Raji (cell line): ENCODE measurements around the gene ARNT2.

ENCODE experiments used
- POLR2A ChIP-seq: IDR thresholded peaks from 2 replicates; pipeline ENCODE4 v1.6.1; 2011; ENCODE audit warnings: low read depth, low read length, control low read depth; ENCODE audit not compliant: insufficient read depth

The ARNT2 gene

DNA sequence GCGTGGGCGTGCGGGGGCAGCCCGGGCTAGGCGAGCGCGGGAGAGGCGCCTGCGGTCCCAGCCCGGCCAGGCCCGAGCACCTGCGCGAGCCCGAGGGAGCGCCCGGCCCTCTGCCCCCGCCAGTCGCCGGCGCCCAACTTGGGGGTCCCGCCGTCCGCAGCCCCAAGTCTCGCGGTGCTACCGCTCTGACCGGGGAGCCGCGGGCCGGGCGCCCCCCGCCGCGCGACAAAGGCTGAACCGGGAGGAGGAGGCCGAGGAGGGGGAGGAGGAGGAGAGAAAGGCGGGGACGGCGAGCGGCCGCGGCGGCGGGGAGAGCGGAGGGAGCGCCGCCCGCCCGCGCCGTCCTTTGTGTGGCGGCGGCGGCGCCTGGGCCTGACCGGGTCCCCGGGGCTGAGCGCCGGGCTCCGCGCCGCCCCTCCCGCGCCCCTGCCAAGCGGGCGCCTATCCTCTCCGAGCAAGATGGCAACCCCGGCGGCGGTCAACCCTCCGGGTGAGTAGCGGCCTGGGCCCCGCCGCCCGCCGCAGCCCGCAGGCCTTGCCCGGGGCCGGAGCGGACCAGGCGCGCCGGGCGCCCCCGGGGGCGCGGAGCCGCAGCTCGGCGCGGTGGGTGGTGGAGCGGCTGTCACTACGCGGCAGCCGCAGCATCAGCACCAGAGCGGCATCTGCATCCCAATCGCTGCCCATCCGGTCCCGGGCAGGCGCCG is at the start of gene ARNT2:
TSS of gene ARNT2 (plus strand) at position 326 of the 704 bp plus-strand sequence. CDS start at position 460, 134 bp downstream.
- TF ChIP-seq POLR2A, result no peak

DNA sequence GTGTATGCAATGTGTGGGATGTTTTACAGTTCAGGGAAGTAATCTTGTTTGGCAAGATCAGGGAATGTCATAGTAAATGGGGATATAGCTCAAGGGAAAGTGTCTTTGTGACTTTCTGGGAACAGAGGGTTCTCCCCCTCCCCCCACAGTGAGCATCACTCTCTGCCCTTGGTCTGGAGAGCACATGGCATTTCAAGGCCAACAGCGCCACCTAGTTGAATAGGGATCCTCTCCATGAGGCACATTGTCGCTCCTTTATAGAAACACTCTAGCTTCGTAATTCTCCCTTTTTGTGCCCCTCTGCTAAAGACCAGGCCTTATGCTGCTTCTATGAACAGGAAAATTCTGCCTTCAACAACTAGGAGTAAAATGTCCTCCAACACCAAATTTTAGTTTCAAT is 37.1 kb upstream of the ARNT2 start:
- no peak for TF ChIP-seq POLR2A

DNA sequence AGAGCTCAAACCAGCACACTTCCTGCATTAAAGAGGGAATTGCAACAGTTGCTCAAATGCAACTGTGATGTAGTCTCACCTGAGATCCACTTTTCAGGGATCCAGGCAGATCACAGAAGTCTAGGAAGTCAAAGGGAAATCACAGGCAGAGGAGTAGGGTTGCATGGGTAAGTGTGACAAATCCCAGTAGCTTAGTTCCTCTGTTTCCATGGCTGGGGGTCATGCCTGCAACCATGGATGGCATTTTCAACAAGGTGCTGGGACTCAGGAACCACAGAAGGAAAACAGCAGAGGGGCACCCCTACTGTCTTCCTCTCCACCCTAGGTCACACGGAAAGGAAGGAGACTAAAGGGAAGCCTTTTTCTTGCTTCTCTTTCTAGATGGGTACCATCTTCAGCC is 36.5 kb upstream of the ARNT2 start:
- no peak for TF ChIP-seq POLR2A

DNA sequence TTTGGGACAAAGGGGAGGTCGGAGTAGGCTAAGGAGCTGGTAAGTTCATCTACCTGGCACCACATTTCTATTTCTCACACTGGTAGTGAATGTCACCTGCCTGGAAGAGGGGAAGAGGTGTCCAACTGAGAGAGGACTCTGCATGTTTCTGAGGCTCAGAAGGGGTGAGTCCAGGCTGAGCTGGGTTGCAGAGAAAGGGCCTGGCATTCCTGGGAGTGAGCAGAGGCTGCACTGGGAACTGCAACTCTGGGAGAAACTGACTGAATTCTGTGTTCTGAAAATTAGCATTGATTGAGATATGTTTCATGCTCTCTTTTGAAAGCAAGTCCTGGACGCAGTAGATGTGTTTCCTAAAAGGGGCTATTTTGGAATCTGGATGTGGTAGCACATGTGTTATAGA is 32.3 kb upstream of the ARNT2 start:
- no peak for TF ChIP-seq POLR2A

DNA sequence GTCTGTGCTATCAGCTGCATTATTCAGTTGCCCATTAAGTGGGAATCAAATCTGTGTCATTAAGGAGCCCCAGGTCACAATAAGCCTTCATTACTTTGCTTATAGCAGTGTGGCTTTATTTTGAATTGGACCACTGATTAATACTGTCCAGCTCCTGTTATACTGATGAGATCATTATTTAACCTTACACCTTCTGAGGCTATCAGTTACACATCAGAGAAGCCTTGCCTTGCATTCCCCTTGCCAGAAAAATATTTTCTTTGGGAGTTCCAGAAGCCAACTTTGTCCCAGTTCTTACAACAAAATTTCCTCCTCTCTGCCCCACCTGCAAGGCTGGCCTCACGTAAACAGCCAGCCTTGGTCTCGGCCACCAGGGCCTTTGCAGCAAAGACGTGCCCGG is 29.7 kb upstream of the ARNT2 start:
- no peak for TF ChIP-seq POLR2A

DNA sequence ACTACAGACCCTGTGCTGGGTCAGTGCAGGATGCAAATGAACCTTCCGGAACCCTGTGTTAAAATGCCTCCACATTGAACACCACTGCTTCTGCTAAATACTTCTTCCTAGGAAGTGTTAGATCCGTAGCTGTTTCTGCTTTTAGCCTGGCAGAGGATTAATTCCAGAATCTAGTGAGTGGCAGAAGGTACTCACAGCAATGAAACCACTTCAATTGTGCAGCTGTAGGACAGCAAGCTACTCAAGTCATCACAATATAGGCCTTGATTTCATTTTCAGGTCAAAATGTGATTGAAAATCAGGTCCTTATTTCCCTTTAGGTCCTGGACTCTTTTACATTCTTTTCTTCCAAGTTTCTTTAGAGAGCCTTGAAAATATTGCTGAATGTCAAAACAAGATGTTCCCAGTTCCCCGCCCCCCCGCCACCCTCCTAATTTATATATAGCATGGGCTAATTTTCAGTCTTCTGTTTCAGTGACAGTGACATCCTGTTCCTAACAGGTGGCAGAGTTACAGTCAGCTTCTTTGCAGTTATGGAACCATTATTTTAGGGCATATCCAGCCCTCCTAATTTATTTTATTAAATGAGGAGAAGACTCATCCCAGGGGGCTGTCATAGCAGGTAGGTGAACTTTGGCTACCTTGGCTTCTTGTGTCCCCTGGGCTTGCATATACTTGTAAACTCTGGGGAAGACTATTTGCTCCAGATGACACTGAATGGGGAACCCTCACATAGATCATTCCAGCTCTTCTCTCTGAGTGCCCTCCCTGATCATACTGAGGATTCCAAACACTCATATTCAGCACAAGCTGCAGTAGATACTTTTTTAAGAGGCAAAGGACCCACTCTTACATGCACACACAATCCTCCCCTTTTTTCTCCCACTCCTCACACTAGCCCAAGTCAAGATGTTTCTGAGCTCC is 28.0 kb upstream of the ARNT2 start:
- no peak for TF ChIP-seq POLR2A

DNA sequence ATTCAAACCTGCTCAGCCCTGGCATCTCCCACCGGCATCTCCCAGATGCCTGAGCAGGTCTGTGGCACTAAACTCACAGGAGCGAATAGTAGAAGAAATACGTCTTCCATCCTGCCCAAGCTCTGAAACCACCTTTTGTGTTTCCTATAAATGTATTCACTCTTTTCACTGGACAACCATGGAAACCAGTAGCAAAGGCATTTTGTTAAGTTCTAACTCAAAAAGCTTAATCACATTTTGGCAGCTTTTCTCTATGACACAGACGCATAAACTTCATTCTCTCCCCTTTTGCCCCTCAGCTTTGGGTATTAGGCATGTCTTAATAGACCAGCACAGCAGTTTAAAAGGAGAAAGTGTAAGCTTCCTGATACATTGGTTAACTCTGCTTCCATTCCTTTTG is 24.5 kb upstream of the ARNT2 start:
- no peak for TF ChIP-seq POLR2A

DNA sequence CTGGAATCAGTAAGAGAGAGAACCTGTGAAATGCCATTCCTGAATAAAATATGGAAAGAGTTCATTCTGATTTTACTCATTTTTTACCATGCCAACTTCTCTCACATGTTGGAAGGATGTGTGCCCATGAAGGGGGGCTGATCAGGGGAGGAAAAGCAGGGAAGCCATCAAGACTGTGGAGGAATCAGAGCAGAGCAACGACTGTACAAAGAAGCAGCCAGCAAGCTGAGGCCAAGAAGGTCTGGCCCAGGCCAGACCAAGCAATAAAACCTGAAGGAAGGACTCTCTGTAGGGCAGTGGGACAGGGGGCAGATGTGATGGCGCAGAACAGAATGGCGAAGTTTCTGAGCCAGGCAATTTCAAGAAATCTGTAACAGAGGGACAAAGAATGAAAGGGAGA is 24.0 kb upstream of the ARNT2 start:
- TF ChIP-seq POLR2A, result no peak

DNA sequence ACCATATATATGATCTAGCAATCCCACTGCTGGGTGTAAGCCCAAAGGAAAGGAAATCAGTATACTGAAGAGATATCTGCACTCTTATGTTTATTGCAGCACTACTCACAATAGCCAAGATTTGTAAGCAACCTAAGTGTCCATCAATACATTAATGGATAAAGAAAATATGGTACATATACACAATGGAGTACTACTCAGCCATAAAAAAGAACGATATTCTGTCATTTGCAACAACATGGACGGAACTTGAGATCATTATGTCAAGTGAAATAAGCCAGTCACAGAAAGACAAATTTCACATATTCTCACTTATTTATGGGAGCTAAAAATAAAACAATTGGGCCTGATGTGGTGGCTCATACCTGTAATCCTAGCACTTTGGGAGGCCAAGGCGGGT is 21.9 kb upstream of the ARNT2 start:
- no peak for TF ChIP-seq POLR2A

DNA sequence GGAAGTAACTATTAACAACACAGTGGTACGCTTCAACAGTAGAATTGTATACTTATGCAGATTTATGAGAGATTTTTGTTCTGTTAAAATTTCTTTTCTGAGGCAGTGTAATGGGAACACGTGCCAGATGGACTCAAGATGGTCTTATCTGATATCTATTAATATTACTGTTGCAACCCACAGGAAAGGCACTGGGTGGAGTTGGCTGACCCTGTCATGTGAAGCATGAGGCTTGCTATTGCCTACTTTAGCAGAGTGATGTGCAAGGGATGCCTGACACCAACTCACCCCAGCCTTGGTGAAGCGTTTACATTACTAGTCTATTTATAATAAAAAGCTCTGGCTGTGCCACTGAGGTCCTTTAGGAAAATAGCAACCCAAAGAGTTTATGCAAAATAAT is 19.8 kb upstream of the ARNT2 start:
- no peak for TF ChIP-seq POLR2A

DNA sequence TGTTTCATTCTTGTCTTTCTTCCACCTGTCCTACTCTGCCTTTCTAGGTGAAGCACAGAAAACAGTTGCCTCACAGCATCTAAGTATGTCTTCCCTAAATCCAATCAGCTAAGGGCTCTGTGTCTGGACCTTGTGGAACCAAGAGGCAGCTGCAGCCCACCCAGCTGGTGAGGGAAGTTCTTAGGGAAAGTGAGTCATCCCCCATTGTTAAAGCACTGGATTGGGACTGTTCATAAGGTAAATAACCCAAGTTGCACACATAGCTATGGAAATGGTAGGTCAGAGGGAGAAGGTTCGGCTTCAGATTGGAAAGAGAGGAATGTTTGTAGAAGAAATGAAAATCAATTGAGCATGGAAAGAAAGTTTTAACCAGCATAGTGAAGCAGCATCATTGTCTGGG is 18.0 kb upstream of the ARNT2 start:
- no peak for TF ChIP-seq POLR2A

DNA sequence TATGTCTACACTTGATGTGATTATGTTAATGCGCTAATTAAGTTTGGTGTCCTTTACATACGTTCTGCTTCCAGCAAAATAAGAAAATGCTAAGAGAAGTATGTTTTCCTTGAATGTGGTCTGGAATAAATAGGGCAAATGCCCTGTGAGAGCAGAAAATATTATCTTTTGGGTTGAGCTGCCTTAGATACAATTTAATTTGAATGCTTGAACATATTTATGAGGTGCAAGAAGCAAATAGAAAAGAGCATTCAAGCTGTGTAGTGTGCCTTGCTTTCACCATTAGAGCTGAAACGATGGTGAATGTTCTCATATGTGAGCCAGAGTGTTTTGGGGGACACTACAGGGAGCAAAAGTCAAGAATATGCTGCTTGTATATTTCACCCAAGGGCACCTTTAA is 15.9 kb upstream of the ARNT2 start:
- no peak for TF ChIP-seq POLR2A

DNA sequence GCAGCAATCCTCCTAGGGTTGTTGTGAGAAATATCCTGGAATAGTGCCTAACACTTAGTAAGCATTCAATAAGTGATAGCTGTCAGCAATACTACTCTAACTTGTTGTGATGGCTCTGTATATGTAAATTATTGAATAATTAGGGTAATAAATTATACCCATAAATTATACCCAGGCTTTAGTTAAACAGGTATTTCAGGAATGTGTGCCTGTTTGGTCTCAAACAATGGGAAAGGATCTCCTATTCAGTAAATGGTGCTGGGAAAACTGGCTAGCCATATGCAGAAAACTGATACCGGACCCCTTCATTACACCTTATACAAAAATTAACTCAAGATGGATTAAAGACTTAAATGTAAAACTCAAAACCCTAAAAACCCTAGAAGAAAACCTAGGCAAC is 14.8 kb upstream of the ARNT2 start:
- TF ChIP-seq POLR2A, result no peak

DNA sequence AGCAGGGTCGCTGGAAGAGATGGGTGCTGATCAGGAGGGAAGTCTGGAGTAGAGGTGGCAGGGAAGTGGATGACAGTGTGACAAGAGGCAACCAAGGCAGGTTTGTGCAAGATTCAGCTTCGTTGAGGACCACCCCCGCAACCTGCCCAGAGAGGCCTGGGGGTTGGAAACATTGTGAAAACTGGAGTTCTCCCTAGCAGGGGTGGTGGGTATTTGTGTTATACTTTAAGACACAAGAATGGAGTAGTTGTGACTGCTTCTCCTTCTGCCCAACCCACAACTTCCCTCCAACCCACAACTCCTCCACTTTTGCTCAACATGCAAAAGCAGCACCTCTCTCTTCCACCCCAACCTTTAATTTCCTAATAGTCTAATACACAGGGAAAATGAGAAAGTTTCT is 8.6 kb upstream of the ARNT2 start:
- no peak for TF ChIP-seq POLR2A

DNA sequence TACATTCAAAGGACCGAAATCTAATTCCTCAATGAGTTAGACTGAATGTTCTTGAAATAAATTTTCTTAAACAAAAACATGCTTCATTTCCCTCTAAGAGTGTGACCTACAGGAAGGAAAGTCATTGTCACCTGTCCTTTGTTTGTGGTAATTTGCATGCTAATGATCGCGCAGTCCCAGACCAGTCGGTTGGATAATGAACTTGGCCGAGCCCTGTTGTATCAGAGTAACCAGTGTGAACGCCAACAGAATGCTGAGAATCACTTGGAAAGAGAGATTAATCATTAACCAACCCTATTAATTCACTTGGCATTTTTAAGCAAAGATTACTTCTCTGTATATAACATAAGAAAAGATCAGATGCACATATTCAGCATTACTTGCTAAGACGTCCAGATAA is 8.1 kb upstream of the ARNT2 start:
- TF ChIP-seq POLR2A, result no peak

DNA sequence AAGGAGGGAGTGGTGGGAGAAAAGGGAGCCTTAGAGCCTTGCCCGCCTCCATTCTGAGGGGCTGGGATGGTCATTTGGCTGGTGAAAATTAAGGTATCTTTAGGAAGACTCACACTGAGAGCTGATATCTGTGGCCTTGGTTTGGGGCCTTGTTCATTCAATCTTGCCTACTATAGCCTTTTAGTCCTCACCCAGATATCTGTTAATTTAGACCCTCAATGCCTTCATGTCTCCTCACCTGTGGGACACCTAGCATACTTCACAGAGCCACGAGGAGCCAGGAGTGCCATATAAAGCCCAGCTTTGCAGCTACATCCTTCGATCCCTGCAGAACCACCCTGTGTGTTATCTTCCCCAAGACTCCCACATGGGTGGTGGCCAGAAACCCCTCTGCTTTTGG is 4.7 kb upstream of the ARNT2 start:
- TF ChIP-seq POLR2A, result no peak

DNA sequence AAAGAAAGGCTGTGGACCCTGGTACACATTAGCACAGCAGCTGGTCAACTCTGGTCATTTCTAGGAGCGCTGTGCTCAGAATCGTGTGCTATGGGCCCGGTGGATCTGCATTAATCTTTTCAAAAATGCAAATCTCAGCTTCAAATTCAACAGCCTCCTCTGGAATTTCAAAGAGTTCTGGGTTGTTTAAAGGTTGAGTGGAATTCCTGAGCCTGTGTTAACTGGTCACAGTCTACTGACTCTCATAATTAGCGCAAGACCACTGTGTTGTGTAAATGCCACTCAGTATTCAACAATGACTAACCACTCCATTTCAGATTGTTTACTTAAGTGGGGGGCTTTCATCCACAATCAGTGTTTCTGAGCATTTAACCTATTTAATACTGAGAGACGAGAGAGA is 2.7 kb upstream of the ARNT2 start:
- TF ChIP-seq POLR2A, result no peak

DNA sequence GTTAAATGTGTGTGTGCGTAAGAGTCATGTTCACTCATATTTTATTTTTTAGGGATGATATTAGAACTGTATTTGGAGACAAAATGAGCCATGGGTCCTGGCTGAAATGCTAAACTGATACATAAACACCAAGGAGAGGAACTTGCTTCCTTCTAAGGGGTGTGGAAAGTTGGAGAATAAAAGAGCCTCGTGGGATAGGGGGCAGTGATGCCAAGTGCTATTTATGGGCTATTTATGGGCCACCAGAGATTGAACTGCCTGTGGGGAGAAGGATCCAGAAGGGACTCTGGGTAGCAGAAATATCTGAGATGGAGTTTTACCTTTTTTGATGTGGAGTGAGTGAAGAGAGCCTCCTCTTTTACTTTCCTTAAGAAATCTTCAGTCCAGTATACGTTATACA is 1.8 kb upstream of the ARNT2 start:
- no peak for TF ChIP-seq POLR2A
